Suprapubic skin (tissue), 4 donors: Measurements from ENCODE around the gene NIPBL. TPM values are rescaled to one million over a fixed set of nuclear protein-coding genes. Genes with fewer than 3 reads are reported as not detected.
"Not testable (repeated sequence)": the region's sequence is repeated elsewhere in the genome, so short reads cannot be mapped to it uniquely, and the experiment has no call there.

Source experiments
- DNase-seq, 2 donors: peaks; one replicate each; pipeline ENCODE4 v3.0.0-alpha.2; 2019; ENCODE audit warnings: low spot score in 2 of 2
- H3K27ac ChIP-seq: fragments of 200-600 bp; sonication (generic); one replicate; pipeline ENCODE4 v1.5.1; 2019
- H3K27me3 ChIP-seq: fragments of 200-600 bp; sonication (generic); one replicate; pipeline ENCODE4 v1.5.1; 2019
- H3K36me3 ChIP-seq: fragments of 200-600 bp; sonication (generic); one replicate; pipeline ENCODE4 v1.5.1; 2019
- H3K4me1 ChIP-seq: fragments of 200-600 bp; sonication (generic); one replicate; pipeline ENCODE4 v1.5.1; 2019
- H3K4me3 ChIP-seq: fragments of 200-600 bp; sonication (generic); one replicate; pipeline ENCODE4 v1.5.1; 2019; ENCODE audit warnings: mild to moderate bottlenecking
- H3K9me3 ChIP-seq: fragments of 200-600 bp; sonication (generic); one replicate; pipeline ENCODE4 v1.5.1; 2019
- EP300 ChIP-seq: sonication (generic); formaldehyde crosslinking; IDR thresholded peaks from one replicate; pipeline ENCODE4 v1.6.1; 2017; ENCODE audit warnings: antibody characterized with exemption
- POLR2A ChIP-seq, 2 donors: fragments of 450-650 bp; IDR thresholded peaks; one replicate each; pipeline ENCODE4 v1.6.1; 2017; ENCODE audit warnings: antibody characterized with exemption in 2 of 2, mild to moderate bottlenecking in 2 of 2, moderate library complexity in 2 of 2
- POLR2AphosphoS5 ChIP-seq, 3 donors: sonication (generic); formaldehyde crosslinking; IDR thresholded peaks; one replicate each; pipeline ENCODE4 v1.6.1; 2017; ENCODE audit warnings: antibody characterized with exemption in 3 of 3
- WGBS: methylation state at CpG from one replicate; pipeline ENCODE4 v1.1.5; 2018; 5-methylcytosine and 5-hydroxymethylcytosine counted together
- total RNA-seq, 4 donors: library from RNA; depleted of rRNA; stranded (reverse); fragments of >200 nt; gene quantifications; one replicate each; pipeline ENCODE4 v1.1.0, GENCODE V29; 2016
- TF ChIP-seq, protein P1 (sequence below), 2 donors: fragments of 200-600 bp in 1 of 2; fragments of 450-650 bp in 1 of 2; sonication (generic) in 1 of 2; IDR thresholded peaks; one replicate each; pipeline ENCODE4 v1.5.1; 2016 to 2019; ENCODE audit warnings: antibody characterized with exemption in 2 of 2, mild to moderate bottlenecking in 1 of 2, moderate library complexity in 1 of 2

Gene NIPBL
- total RNA-seq, 4 donors from 2014 or later, result 40.3 to 123 (median 60.4) TPM

DNA sequence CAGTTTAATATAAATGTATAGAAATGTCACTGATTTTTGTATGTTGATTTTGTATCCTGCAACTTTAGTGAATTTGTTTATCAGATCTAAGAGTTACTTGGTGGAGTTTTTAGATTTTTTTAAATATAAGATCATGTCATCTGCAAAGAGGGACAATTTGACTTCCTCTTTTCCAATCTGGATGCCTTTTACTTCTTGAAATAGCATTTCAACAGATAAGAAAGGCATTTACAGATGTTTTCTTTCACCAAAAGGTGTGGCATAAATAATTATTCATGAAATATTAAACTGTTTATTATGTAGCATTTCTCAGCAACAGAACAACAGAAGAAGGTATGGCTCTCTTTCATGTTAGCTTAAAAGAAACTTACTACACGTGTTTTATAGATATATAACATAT, 34.9 kb upstream of the NIPBL start:
- H3K9me3 ChIP-seq, result no peaks in the 10 kb centered on the region
- H3K4me3 ChIP-seq, result no peak overlapping the region
- no peak overlapping the region for H3K27ac ChIP-seq
- H3K27me3 ChIP-seq, result no peaks in the 10 kb centered on the region
- no peak for DNase-seq
- WGBS, result 47% methylated on average over 1 of the region's 1 CpG
- H3K36me3 ChIP-seq, result no peaks in the 10 kb centered on the region
- TF ChIP-seq POLR2AphosphoS5 (IDR thresholded peaks at IDR 0.05) (no peak), POLR2A (IDR thresholded peaks at IDR 0.05) (no peak), EP300 (no peak)
- TF ChIP-seq, protein P1, sequence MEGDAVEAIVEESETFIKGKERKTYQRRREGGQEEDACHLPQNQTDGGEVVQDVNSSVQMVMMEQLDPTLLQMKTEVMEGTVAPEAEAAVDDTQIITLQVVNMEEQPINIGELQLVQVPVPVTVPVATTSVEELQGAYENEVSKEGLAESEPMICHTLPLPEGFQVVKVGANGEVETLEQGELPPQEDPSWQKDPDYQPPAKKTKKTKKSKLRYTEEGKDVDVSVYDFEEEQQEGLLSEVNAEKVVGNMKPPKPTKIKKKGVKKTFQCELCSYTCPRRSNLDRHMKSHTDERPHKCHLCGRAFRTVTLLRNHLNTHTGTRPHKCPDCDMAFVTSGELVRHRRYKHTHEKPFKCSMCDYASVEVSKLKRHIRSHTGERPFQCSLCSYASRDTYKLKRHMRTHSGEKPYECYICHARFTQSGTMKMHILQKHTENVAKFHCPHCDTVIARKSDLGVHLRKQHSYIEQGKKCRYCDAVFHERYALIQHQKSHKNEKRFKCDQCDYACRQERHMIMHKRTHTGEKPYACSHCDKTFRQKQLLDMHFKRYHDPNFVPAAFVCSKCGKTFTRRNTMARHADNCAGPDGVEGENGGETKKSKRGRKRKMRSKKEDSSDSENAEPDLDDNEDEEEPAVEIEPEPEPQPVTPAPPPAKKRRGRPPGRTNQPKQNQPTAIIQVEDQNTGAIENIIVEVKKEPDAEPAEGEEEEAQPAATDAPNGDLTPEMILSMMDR (IDR thresholded peaks at IDR 0.05), result no peak
- no peaks in the 10 kb centered on the region for H3K4me1 ChIP-seq

DNA sequence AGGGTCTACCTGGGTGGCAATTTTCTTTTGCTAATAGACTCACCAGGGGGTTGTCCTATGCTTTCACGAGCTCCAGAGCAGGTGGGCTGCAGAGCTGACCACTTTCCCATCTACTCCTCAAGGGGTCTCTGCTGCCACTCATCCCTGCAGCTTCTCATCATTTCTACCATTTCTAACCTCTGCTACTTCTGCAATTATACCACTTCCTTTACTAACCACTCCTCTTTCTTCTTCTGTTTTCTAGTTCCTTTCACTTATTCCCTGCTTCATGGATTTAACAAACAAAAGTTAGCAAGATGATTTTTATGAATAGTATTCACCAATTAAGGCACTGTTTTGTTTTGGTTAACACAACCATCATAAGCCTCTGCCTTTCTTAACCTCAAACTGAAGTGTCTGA, 34.5 kb upstream of the NIPBL start:
- WGBS, result 30% methylated on average over 1 of the region's 1 CpG
- Histone ChIP-seq H3K27ac (no peak overlapping the region), H3K9me3 (no peaks in the 10 kb centered on the region), H3K36me3 (no peaks in the 10 kb centered on the region), H3K4me1 (no peaks in the 10 kb centered on the region), H3K4me3 (no peak overlapping the region), H3K27me3 (no peaks in the 10 kb centered on the region)
- no peak for TF ChIP-seq POLR2AphosphoS5 (IDR thresholded peaks at IDR 0.05)
- TF ChIP-seq POLR2A (IDR thresholded peaks at IDR 0.05), result no peak
- no peak for DNase-seq

DNA sequence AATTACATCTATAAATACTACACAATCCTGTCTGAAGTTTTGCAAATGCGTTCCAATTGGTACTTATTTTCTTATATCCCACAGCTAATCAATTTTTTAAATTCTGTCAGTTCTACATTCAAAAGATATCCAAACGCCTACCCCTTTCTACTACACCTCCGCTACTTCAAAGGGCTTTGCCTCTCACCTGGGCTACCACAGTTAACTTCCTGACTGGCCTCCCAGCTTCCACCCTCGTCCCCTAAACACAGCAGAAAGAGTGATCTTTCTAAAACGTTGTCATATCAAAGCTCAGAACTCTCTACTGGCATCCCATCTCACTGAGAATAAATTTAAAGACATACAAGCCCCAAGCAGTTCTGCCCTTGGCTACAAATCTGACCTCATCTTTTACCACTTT, 32.3 kb upstream of the NIPBL start:
- WGBS, result 64% methylated on average over 5 of the region's 5 CpGs

DNA sequence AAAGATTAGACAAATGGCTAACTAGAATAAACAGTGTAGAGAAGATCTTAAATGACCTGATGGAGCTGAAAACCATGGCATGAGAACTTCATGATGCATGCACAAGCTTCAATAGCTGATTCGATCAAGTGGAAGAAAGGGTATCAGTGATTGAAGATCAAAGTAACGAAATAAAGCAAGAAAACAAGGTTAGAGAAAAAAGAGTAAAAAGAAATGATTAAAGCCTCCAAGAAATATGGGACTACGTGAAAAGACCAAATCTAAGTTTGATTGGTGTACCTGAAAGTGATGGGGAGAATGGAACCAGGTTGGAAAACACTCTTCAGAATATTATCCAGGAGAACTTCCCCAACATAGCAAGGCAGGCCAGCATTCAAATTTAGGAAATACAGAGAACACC, 28.0 kb upstream of the NIPBL start:
- H3K27ac ChIP-seq, H3K4me1 ChIP-seq, H3K27me3 ChIP-seq, H3K4me3 ChIP-seq, DNase-seq, H3K9me3 ChIP-seq, H3K36me3 ChIP-seq: not testable (repeated sequence)
- WGBS, result 92% methylated on average over 3 of the region's 3 CpGs

More for the DNA sequence above, 32.3 kb upstream of the NIPBL start:
- DNase-seq, result no peak
- Histone ChIP-seq H3K4me3 (no peak overlapping the region), H3K27me3 (no peaks in the 10 kb centered on the region), H3K36me3 (no peaks in the 10 kb centered on the region), H3K9me3 (no peaks in the 10 kb centered on the region), H3K4me1 (no peaks in the 10 kb centered on the region), H3K27ac (no peak overlapping the region)
- no peak for TF ChIP-seq POLR2A (IDR thresholded peaks at IDR 0.05)
- TF ChIP-seq, protein P1 (IDR thresholded peaks at IDR 0.05), result no peak
- no peak for TF ChIP-seq POLR2AphosphoS5 (IDR thresholded peaks at IDR 0.05)
- TF ChIP-seq EP300, result no peak

DNA sequence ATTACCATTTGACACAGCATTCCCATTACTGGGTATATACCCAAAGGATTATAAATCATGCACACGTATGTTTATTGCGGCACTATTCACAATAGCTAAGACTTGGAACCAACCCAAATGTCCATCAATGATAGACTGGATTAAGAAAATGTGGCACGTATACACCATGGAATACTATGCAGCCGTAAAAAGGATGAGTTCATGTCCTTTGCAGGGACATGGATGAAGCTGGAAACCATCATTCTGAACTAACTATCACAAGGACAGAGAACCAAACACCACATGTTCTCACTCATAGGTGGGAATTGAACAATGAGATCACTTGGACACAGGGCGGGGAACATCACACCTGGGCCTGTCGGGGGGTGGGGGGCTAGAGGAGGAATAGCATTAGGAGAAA, 23.7 kb upstream of the NIPBL start:
- not testable (repeated sequence) for H3K36me3 ChIP-seq, H3K27me3 ChIP-seq, H3K9me3 ChIP-seq, DNase-seq, H3K4me1 ChIP-seq, H3K27ac ChIP-seq, H3K4me3 ChIP-seq
- WGBS, result 93% methylated on average over 6 of the region's 6 CpGs

DNA sequence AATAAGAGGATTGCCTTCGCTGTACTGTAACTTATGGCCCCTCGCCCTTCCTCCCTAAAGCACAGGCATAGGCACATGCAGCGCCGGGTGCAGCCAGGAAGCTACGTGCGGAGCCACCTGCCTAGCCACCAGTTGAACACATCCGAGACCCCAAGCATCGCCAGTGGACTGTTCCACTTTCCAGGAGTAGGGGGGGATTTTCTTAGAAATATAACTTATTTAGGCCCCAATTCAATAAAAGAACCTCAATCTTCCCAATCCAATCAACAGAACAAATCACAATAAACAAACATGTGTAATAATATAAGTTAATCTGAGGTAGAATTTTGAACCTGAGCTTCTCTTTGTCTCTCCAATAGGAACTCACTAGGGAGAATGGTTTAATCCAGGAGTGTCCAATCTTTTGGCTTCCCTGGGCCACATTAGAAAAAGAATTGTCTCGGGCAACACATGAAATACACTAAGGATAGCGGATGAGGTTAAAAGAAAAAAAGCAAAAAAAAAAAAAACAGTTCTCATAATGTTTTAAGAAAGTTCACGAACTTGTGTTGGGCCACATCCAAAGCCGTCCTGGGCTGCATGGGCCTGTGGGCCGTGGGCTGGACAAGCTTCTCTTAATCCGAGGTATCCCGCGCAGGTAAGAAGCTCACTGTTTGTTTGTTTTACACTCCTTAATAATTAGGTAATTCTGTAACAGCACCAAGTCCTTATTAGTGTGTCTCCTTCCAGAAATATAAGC, 22.0 kb upstream of the NIPBL start:
- H3K27ac ChIP-seq, result no peak overlapping the region
- no peaks in the 10 kb centered on the region for H3K36me3 ChIP-seq
- TF ChIP-seq POLR2AphosphoS5 (IDR thresholded peaks at IDR 0.05) (no peak), POLR2A (IDR thresholded peaks at IDR 0.05) (no peak), EP300 (no peak)
- TF ChIP-seq, protein P1 (IDR thresholded peaks at IDR 0.05), result no peak
- no peak for DNase-seq
- no peaks in the 10 kb centered on the region for H3K4me1 ChIP-seq
- H3K27me3 ChIP-seq, result no peaks in the 10 kb centered on the region
- H3K9me3 ChIP-seq, result no peaks in the 10 kb centered on the region
- no peak overlapping the region for H3K4me3 ChIP-seq
- WGBS, result 73% methylated on average over 16 of the region's 16 CpGs

DNA sequence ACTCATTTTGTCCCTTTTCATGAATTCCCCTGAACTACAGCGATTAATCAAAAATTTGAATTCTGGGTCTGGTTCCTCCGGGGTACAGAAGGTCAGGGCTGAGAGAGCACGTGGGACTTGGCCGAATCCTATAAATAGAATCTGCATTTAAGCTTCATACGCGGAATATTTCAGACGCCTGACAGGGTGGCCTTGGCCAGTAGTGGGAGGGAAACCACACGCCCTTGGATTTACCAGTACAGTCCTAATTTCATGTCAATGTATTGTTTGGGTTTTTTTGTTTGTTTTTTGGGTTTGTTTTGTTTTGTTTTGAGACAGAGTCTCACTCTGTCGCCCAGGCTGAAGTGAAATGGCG, 21.5 kb upstream of the NIPBL start:
- no peak for DNase-seq
- H3K27ac ChIP-seq, result no peak overlapping the region
- no peak overlapping the region for H3K4me3 ChIP-seq
- WGBS, result 81% methylated on average over 10 of the region's 10 CpGs
- H3K27me3 ChIP-seq, result no peaks in the 10 kb centered on the region
- H3K4me1 ChIP-seq, result no peaks in the 10 kb centered on the region
- TF ChIP-seq POLR2A (IDR thresholded peaks at IDR 0.05) (no peak), POLR2AphosphoS5 (IDR thresholded peaks at IDR 0.05) (no peak), EP300 (no peak)
- TF ChIP-seq, protein P1 (IDR thresholded peaks at IDR 0.05), result no peak
- H3K36me3 ChIP-seq, result no peaks in the 10 kb centered on the region
- H3K9me3 ChIP-seq, result no peaks in the 10 kb centered on the region
